ENCODE data around the gene C2orf68. TPM values are rescaled to one million over a fixed set of nuclear protein-coding genes. Genes with fewer than 3 reads are reported as not detected.
"Not testable (repeated sequence)": the region's sequence is repeated elsewhere in the genome, so short reads cannot be mapped to it uniquely, and the experiment has no call there.

The C2orf68 gene, protein sequence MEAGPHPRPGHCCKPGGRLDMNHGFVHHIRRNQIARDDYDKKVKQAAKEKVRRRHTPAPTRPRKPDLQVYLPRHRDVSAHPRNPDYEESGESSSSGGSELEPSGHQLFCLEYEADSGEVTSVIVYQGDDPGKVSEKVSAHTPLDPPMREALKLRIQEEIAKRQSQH
- total RNA-seq: 10 to 100 TPM; 31.0 to 31.2 TPM
- polyA plus RNA-seq (2013, experiment 1 of 2): 39.8 TPM
- 34.2 TPM for polyA plus RNA-seq (2013, experiment 2 of 2)
- 14.2 to 167 (median 64.8) reads per million in 172 experiments for total RNA-seq

DNA sequence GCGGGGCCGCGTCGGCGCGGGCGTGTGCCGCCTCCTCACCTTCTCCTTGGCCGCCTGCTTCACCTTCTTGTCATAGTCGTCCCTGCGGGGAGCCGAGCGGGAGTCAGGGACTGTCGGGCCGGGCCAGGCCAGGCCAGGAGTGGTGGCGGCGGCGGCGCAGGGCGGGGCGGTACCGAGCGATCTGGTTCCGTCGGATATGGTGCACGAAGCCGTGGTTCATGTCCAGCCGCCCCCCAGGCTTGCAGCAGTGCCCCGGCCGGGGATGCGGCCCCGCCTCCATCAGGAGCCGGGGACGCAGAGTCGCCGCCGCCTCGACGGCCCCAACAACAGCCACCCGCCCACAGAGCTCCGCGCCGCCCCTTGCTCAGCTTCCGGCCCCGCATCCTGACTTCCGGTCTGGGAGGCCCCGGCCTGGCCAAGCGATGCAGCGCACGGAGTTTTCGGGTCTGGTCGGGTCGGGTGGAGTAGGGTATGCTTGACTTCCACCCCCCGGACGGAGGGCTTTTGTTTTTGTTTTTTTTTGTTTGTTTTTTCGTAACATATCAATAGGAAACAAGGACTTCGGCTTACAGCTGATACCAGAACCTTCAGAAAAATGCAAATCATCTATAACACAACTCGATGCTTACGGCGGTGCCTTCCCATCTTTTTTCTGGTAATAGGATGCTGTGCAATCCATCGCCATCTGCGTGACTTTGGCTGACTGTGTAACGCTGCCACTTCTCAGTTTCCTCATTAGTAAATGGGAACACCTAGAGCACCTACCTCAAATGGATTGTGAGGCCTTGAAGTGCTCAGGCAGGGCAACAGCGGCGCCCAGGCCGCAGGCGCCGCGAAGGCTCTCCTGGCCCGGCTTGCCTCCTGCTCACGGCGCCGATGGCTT lies at the start of gene C2orf68:
TSS of gene C2orf68 (minus strand) at position 362 of the 883 bp plus-strand sequence. CDS start at position 280, 82 bp downstream.
- no peaks in the 10 kb centered on the region for H3K27me3 ChIP-seq (ENCODE audit: control insufficient read depth in 1 of 2, insufficient read depth in 2 of 2, low read length in 2 of 2)
- ATAC-seq (ENCODE audit: poor library complexity): peak; percentile 52
- H3K4me3 ChIP-seq (ENCODE audit: low read length): peak within 1 kb of the TSS; percentile 58
- ChIA-PET POLR2A (interaction anchor here (0.6 to 1.7 kb wide), 17 partner anchors 10 to 829 kb away, joined by 3 to 24 read pairs (median 4); partner anchors contain the start of genes ELMOD3, GGCX, KDM3A and MAT2A), CTCF (interaction anchor here (0.9 to 1.4 kb wide), 4 partner anchors 9 to 73 kb away, joined by 3 to 4 read pairs (median 4); partner anchors contain the start of genes MAT2A, RNF181 and TMEM150A)
- no peaks in the 10 kb centered on the region for H3K9me3 ChIP-seq (ENCODE audit: control insufficient read depth in 1 of 2, insufficient read depth in 1 of 2, low read length in 2 of 2)
- H3K27me3 Mint-ChIP-seq: no peaks in the 10 kb centered on the region
- H3K4me1 ChIP-seq (ENCODE audit: insufficient read depth, low read length): peaks cover 40% of the 10 kb centered on the region
- H3K36me3 ChIP-seq (ENCODE audit: insufficient read depth, low read length): peaks cover 24% of the 10 kb centered on the region
- peak within 1 kb of the TSS; percentile 86 for H3K27ac Mint-ChIP-seq
- TF ChIP-seq, protein P1, sequence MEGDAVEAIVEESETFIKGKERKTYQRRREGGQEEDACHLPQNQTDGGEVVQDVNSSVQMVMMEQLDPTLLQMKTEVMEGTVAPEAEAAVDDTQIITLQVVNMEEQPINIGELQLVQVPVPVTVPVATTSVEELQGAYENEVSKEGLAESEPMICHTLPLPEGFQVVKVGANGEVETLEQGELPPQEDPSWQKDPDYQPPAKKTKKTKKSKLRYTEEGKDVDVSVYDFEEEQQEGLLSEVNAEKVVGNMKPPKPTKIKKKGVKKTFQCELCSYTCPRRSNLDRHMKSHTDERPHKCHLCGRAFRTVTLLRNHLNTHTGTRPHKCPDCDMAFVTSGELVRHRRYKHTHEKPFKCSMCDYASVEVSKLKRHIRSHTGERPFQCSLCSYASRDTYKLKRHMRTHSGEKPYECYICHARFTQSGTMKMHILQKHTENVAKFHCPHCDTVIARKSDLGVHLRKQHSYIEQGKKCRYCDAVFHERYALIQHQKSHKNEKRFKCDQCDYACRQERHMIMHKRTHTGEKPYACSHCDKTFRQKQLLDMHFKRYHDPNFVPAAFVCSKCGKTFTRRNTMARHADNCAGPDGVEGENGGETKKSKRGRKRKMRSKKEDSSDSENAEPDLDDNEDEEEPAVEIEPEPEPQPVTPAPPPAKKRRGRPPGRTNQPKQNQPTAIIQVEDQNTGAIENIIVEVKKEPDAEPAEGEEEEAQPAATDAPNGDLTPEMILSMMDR (IDR thresholded peaks at IDR 0.05): no peak
- peak within 1 kb of the TSS; percentile 95 for H3K4me3 Mint-ChIP-seq
- peak; percentile 59 to 88 (median 79) for DNase-seq
- no peaks in the 10 kb centered on the region for H3K9me3 Mint-ChIP-seq
- H3K27ac ChIP-seq (ENCODE audit: low read depth in 1 of 2, low read length in 2 of 2): peak within 1 kb of the TSS; percentile 74 to 82
- peaks cover 50% of the 10 kb centered on the region for H3K36me3 Mint-ChIP-seq (ENCODE audit: low read depth)
- H3K4me1 Mint-ChIP-seq (ENCODE audit: low read depth): peaks cover 39% of the 10 kb centered on the region
- intact Hi-C loops (cut with DNase I, micrococcal nuclease): loop anchor here in 1 of 2 experiments (2.0 kb wide), 1 partner anchor 73 kb away; the partner anchor contains the start of gene MAT2A

DNA sequence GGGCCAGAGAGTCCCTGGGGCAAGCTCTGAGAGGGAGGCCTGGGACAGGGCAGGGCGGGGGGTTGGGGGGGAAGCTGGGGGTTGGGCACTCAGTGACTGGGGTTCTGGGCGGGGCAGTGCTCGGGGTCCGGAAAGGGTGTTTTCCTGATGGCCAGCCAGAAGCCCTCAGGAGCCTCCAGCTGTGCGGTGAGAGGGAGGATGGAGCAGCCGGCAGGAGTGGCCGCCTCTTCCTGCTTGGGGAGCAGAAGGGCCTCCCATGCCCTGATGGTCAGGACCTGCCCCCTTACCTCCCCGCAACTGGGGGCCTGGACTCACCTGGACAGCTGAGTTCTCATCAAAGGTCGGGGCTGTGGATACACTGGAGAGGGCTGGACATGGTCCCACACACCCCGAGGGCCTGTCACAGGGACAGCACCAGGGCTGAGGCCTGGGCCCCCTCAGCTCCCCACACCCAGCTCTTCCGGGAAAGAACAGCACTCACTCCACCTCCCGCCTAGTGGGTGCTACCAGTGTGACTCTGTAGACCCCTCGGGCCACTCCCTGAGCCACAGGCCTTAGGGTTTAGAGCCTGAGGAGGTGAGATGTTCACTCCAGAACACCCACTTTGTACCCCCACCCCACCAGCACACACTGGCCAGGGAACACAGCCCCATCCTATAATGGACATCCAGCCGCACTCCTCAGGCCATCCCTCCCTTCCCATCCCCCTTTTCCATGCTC lies 49.4 kb upstream of the C2orf68 start:
- Mint-ChIP-seq H3K36me3 (ENCODE audit: low read depth) (peaks cover 8% of the 10 kb centered on the region), H3K27ac (no peak overlapping the region), H3K9me3 (no peaks in the 10 kb centered on the region), H3K27me3 (no peaks in the 10 kb centered on the region), H3K4me3 (no peak overlapping the region), H3K4me1 (ENCODE audit: low read depth) (no peaks in the 10 kb centered on the region)
- H3K4me1 ChIP-seq (ENCODE audit: insufficient read depth, low read length): no peaks in the 10 kb centered on the region
- ATAC-seq (ENCODE audit: poor library complexity) (no peak), DNase-seq (no peak)
- H3K36me3 ChIP-seq (ENCODE audit: insufficient read depth, low read length): peaks cover 3% of the 10 kb centered on the region
- H3K27me3 ChIP-seq (ENCODE audit: control insufficient read depth in 1 of 2, insufficient read depth in 2 of 2, low read length in 2 of 2): no peaks in the 10 kb centered on the region
- no peak overlapping the region for H3K27ac ChIP-seq (ENCODE audit: low read depth in 1 of 2, low read length in 2 of 2)
- TF ChIP-seq, protein P1 (IDR thresholded peaks at IDR 0.05): no peak
- H3K9me3 ChIP-seq (ENCODE audit: control insufficient read depth in 1 of 2, insufficient read depth in 1 of 2, low read length in 2 of 2): no peaks in the 10 kb centered on the region
- H3K4me3 ChIP-seq (ENCODE audit: low read length): no peak overlapping the region
- intact Hi-C loops (cut with DNase I, micrococcal nuclease): no loop called here
- ChIA-PET POLR2A (no interaction called here), CTCF (no interaction called here)

DNA sequence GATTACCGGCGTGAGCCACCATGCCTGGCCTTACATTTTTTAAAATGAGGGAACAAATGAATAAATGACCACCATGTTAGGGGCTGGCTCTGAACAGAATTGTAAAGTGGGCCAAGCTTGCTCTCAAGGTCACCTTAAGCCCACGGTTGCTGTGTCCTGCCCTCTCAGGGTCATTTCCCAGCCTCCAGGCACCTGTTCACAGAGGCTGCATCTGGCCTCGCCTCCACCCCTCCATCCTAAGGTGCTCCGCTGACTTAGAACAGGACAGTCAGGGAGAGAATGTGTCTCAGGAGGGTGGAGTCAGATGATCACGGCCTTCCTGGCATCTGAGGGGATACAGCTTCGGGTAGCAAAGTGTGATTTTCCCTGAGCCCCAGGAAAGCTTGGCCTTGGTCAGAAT lies 48.9 kb upstream of the C2orf68 start:
- intact Hi-C loops (cut with DNase I, micrococcal nuclease): no loop called here
- no peak overlapping the region for H3K27ac Mint-ChIP-seq
- H3K4me3 Mint-ChIP-seq: no peak overlapping the region
- H3K4me1 ChIP-seq (ENCODE audit: insufficient read depth, low read length): no peaks in the 10 kb centered on the region
- ATAC-seq (ENCODE audit: poor library complexity): no peak
- no peak overlapping the region for H3K4me3 ChIP-seq (ENCODE audit: low read length)
- POLR2A ChIA-PET: no interaction called here
- DNase-seq: no peak
- TF ChIP-seq, protein P1 (IDR thresholded peaks at IDR 0.05): no peak
- H3K36me3 ChIP-seq (ENCODE audit: insufficient read depth, low read length): peaks cover 6% of the 10 kb centered on the region
- H3K27me3 ChIP-seq (ENCODE audit: control insufficient read depth in 1 of 2, insufficient read depth in 2 of 2, low read length in 2 of 2): no peaks in the 10 kb centered on the region
- H3K27me3 Mint-ChIP-seq: no peaks in the 10 kb centered on the region
- no peaks in the 10 kb centered on the region for H3K9me3 ChIP-seq (ENCODE audit: control insufficient read depth in 1 of 2, insufficient read depth in 1 of 2, low read length in 2 of 2)
- no peaks in the 10 kb centered on the region for H3K4me1 Mint-ChIP-seq (ENCODE audit: low read depth)
- CTCF ChIA-PET: no interaction called here
- no peaks in the 10 kb centered on the region for H3K9me3 Mint-ChIP-seq
- H3K27ac ChIP-seq (ENCODE audit: low read depth in 1 of 2, low read length in 2 of 2): no peak overlapping the region
- peaks cover 13% of the 10 kb centered on the region for H3K36me3 Mint-ChIP-seq (ENCODE audit: low read depth)

DNA sequence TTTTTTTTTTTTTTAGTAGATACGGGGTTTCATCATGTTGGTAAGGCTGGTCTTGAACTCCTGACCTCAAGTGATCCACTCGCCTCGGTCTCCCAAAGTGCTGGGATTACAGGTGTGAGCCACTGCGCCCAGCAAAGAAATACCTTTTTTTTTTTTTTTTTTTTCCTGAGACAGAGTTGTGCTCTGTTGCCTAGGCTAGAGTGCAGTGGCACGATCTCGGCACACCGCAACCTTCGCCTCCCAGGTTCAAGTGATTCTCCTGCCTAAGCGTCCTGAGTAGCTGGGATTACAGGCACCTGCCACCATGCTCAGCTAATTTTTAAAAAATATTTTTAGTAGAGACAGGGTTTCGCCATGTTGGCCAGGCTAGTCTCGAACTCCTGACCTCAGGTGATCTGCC lies 48.4 kb upstream of the C2orf68 start:
- peaks cover 16% of the 10 kb centered on the region for H3K36me3 Mint-ChIP-seq (ENCODE audit: low read depth)
- H3K27me3 ChIP-seq (ENCODE audit: control insufficient read depth in 1 of 2, insufficient read depth in 2 of 2, low read length in 2 of 2); CTCF ChIA-PET; H3K27ac ChIP-seq (ENCODE audit: low read depth in 1 of 2, low read length in 2 of 2); H3K4me1 ChIP-seq (ENCODE audit: insufficient read depth, low read length); POLR2A ChIA-PET; H3K36me3 ChIP-seq (ENCODE audit: insufficient read depth, low read length); intact Hi-C loops (cut with DNase I, micrococcal nuclease); H3K4me1 Mint-ChIP-seq (ENCODE audit: low read depth); H3K4me3 Mint-ChIP-seq; H3K4me3 ChIP-seq (ENCODE audit: low read length); H3K9me3 ChIP-seq (ENCODE audit: control insufficient read depth in 1 of 2, insufficient read depth in 1 of 2, low read length in 2 of 2); ATAC-seq (ENCODE audit: poor library complexity); H3K27me3 Mint-ChIP-seq; DNase-seq; H3K27ac Mint-ChIP-seq; H3K9me3 Mint-ChIP-seq: not testable (repeated sequence)

All from CD4-positive, alpha-beta T cell (primary cell).